GM19023 (cell line): ENCODE data around the gene PPARGC1A.

Experiments used
- ATAC-seq: cut with Tn5 transposase; IDR thresholded peaks from one replicate; pipeline ENCODE4 v1.9.1; 2021; ENCODE audit warnings: mild to moderate bottlenecking, moderate library complexity; ENCODE audit not compliant: unreplicated experiment

PPARGC1A gene

DNA sequence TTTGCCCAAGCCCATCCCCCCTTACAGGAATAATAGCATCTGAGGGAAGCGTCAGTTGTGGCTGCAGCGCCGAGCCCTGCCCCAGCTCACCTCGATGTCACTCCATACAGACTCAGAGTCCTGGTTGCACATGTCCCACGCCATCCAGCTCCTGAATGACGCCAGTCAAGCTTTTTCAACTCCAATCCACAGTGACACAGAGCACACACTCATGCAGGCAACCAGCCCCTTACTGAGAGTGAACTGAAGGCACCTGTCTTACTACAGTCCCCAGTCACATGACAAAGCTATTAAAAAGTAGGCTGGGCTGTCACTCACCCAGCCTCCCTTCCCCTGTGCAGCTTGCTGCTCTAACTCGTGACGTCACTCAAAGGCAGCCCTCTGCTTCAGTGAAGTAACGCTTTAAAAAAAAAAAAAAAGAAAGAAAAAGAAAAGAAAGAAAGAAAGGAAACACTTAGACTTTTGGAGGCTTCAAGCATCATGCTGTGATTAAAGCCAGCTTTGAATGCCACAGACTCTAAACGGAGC lies at the start of gene PPARGC1A:
Gene PPARGC1A (minus strand): TSS at position 234 of the 528 bp plus-strand sequence. CDS start 90 bp downstream, at position 144.
- ATAC-seq, result no peak

GRCh38 chr4:23938796-23939195 lies 48.9 kb upstream of the PPARGC1A start:
- no peak for ATAC-seq

GRCh38 chr4:23937173-23937572 lies 47.3 kb upstream of the PPARGC1A start:
- ATAC-seq, result no peak

- ATAC-seq, result no peak
Measured at GRCh38 chr4:23934915-23935314, 45.1 kb upstream of the PPARGC1A start.

GRCh38 chr4:23934223-23934622 lies 44.4 kb upstream of the PPARGC1A start:
- ATAC-seq, result no peak

GRCh38 chr4:23932901-23933308 lies 43.1 kb upstream of the PPARGC1A start:
- ATAC-seq, result no peak

- no peak for ATAC-seq
Measured at GRCh38 chr4:23932186-23932585, 42.3 kb upstream of the PPARGC1A start.

DNA sequence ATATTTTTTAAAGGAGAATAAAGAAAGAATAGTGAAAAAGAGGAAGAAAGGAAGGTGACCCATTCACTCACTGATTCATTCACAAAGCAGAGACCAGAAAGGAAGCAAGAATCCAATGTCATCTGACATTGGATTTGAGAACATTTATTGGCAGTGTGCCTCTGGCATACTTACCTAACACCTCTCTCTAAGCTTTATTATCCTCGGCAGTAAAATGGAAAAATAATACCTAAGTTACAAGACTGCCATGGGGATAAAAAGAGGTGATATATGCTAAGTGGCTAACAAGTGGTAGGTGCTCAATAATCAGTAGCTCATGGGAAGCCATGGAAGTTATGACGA lies 41.6 kb upstream of the PPARGC1A start:
- ATAC-seq, result no peak

DNA sequence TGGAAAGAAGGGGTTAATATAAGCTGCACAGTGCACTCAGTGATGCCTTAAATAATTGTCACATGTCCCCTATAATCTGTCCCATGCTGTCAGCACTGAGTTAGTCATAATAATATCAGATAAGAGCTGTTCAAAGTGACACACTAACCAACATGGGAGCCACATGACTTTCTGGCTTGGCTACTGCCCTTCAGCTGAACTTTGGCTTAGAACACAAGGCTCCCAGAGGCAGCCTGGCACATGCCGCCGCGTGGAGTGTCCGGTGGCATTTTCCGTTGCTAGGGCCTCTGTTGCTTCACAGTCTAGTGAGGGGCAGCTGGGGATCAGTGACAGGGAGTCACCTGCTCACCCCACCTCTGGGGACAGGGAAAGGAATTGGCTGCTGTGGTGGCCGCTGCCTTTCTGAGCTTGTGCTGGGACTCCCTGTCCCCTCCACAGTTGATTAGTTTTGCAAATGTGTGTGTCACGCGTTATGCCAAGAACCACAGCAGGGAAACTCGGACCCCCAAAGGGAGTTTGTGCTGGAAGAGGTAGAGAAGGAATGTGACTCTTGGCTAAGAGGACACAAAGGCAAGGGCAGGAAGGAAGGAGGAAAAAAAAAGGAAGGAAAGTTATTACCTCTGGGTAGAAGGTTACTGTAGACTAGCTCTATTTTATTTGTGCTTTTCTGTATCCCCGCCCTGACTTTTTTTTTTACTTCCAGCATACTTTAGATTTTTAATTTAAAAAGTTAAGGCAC lies 41.1 kb upstream of the PPARGC1A start:
- ATAC-seq, result no peak

GRCh38 chr4:23929248-23929647 lies 39.4 kb upstream of the PPARGC1A start:
- ATAC-seq, result no peak

- no peak for ATAC-seq
Measured at GRCh38 chr4:23924556-23924955, 34.7 kb upstream of the PPARGC1A start.

DNA sequence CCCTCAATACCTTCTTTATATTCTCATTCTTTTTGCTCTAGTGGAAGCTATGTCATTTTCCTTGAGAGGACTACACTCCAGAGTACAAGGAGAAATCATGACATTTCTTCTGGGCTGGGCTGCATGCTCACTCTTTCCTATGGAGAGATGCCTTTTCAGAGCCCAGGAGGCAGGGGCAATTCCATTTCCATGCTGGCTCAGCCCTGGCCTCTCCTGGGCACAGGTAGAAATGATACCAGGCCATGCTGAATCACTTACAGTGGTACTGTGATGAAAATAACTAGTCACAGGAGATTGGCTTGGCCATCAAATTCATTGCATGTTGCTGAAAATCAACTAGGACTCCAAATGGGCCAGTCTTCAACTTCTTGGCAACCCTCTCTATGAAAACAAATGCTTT lies 34.0 kb upstream of the PPARGC1A start:
- ATAC-seq, result no peak

DNA sequence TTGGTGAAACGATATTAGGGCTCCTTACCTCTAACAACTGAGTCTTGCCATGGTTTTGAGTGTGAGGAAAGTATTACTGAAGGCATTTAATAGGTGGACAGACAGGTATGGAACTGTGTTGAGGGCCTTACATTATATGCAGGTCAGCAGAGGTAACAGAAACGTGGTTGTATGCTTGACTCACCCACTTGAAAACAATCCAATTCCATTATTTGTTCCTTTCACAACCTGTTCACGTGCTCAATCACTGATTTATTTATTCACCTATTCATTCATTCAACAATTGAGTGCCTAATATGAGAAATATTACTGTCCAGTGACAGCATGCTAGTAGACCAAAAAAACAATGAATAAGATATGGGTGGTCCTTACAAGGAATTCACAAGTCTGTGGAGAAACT lies 33.3 kb upstream of the PPARGC1A start:
- ATAC-seq, result no peak

DNA sequence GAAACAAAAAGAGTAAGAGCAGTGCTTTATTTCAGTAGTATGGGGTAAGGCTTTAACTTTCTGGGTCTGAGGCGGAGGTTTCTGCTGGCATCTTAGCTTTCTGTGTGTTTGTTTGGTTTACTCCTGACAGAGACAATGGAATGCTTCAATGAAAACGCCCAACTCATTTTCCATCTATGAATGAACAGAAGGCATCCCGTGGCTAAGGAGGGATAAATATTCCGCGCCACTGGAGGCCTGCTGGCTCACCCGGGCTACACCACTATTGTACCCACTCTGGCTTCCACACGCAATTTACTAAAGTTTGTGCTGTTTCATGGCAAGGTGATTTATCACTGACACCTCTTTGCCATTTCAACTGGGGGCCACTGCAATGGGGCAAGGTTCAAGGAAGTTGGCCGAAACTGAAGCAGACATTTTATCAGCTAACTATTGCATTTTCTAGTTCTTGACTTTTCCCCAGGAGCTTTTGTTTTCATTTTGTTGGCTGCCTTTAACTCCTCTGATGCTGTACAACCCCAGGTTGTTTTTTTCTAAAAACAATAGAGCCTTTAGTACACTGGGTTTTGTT lies 32.8 kb upstream of the PPARGC1A start:
- ATAC-seq, result no peak

- no peak for ATAC-seq
Measured at GRCh38 chr4:23922013-23922412, 32.2 kb upstream of the PPARGC1A start.

- ATAC-seq, result no peak
Measured at GRCh38 chr4:23921447-23921845, 31.6 kb upstream of the PPARGC1A start.

GRCh38 chr4:23920716-23921446 lies 31.0 kb upstream of the PPARGC1A start:
- no peak for ATAC-seq

- ATAC-seq, result no peak
Measured at GRCh38 chr4:23920296-23920695, 30.4 kb upstream of the PPARGC1A start.

GRCh38 chr4:23916282-23916681 lies 26.4 kb upstream of the PPARGC1A start:
- no peak for ATAC-seq

GRCh38 chr4:23915459-23916132 lies 25.7 kb upstream of the PPARGC1A start:
- no peak for ATAC-seq
